Superior temporal gyrus (tissue), 1 donor: Measurements from ENCODE around the gene PPP1R16B.

Experiments used
- DNase-seq: peaks from one replicate; pipeline ENCODE4 v3.0.0-alpha.2; 2016; ENCODE audit errors: extremely low spot score

PPP1R16B gene

DNA sequence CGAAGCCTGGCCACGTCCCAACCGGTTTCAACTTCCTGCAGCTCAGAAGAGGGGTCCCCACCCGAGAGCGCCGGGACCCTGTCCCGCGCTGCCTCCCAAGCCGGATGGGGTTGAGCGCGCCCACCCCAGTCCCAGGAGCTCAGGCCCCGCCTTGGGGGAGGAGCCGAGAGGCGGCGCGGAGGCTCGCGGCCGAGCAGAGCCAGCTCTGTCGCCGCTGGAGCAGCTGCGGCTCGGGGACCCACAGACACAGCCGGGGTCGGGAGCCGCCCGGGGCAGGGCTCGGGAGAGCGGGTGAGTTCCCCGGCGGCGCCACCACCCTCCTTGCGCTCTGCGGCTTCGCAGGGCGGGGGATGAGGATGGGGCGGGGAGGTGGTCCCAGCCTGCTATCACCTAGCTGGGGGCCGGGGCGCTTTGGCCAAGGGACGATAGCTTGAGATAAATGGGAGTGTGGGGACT, at the start of gene PPP1R16B:
PPP1R16B (plus strand) TSS at position 196 of the 456 bp plus-strand sequence. CDS start 30,229 bp downstream, outside the sequence.
- DNase-seq = peak; percentile 79

DNA sequence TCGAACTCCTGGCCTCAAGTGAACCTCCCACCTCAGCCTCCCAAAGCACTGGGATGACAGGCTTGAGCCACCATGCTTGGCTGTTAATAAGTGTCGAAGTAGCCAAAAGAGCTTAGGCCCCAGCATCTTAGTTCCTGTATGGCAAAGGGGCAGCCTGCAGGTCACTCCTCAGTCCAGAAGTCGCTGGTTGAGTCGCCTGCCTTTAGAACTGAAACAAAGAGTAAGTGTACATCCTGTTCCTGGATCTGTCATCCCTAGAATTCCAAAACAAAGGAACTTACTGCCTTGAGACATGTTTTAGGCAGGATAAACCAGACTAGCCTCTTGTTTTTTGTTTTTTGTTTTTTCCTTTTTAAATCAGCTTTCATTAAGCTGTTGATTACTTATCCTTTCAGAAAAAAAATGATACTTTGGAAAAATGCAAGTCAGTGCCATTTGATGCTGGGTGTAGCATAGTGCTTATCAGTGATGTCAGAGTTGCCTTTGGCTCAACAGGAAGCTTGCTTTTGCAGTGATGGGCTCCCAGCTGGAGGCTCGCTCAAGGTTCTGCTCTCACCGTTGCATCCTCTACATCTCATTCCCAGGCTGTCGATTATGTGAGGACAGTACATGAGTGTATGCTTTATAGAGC, 48.2 kb upstream of the PPP1R16B start:
- no peak for DNase-seq

DNA sequence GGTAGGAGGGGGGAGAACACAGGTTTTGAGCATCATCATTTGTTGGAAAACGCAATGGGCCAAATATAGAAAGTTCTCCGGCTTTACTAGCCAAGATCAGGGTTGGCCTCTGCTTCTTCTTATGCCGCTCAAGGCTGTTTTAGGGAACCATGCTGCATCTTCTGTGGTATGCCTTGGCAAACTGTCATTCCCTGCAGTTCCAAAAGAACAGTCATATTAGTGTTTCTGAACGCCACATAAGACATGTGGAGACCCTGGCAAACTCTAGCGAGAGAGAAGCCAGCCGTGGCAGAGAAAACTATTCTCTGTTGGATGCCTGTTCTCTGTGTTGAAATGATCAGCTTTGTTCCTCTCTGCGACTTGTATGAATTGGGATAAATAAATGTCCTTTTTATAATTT, 46.4 kb upstream of the PPP1R16B start:
- DNase-seq = peak; percentile 62

DNA sequence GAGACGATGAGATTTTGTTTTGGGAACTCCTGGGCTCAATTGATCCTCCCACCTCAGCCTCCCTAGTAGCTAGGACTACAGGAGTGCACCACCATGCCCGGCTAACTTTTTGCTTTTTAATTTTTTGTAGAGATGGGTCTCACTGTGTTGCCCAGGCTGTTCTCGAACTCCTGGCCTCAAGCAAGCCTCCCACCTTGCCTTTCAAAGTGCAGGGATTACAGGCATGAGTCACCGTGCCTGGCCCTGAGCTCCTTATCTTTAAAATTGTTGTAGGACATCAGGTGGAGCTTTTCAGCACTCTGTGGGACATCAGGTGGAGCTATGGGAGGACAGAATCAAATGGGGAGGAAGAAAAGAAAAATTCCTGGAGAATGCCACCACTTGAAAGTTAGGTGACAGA, 44.5 kb upstream of the PPP1R16B start:
- no peak for DNase-seq

DNA sequence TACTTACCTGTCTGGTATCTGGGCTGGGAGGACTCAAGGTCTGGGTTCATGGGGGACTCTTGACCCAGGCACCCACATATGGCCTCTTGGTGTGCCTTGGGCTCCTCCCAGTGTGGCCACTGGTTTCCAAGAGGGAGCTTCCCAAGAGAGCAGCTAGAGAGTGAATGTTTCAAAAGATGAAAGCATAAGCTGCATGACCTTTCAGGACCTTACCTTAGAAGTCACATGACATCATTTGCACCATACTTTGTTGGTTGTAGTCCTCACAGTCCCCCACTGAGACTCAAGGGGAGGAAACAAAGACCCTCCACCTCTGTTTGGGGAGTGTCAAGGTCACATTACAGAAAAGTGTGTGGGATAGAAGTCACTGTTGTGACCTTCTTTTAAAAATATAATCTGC, 43.3 kb upstream of the PPP1R16B start:
- DNase-seq = no peak

DNA sequence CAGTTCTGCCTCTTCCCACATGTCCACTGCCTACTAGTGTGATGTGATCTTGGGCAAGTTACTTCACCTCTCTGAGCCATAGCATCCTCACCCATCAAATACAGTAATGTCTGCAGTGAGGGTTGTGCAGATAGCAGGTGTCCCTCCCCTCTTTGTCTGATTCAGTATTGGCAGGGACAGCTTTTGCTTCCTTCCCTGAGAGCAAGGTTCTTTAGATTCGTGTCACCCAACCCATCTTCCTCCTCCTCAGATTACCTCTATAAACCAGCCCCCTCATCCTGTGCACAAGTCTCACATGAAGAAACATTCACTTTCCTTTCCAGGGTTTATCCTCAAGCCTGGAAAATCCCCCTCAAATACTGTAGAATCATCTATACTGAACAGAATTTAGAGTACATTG, 41.9 kb upstream of the PPP1R16B start:
- no peak for DNase-seq

DNA sequence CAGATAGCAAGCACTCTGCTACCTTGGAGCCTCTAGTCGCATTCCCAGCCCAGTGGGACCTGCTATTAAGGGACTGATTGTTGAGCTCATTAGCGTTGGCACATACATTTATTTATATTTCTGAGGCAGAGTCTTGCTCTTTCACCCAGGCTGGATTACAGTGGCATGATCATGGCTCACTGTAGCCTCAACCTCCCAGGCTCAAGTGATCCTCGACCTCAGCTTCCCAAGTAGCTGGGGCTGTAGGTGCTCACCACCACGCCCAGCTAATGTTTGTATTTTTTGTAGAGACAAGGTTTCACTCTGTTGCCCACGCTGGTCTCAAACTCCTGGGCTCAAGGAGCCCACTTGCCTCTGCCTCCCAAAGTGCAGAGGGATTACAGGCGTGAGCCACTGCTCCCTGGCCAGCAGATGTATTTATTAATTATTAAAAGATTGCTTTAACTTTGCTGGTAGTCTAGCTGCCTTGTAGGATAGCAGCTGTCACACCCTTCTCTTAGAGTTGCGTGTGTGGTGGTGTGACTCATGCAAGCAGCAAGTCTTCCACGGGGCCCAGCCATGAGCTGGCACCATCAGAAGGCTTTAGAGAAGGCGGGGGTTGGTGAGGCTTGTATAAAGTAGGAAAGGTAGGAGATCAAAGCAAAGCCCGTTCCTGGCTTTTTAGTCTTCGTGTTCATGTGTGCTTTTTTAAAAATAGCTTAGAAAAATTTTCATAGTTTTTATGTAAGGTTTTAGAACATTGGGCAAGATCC, 40.8 kb upstream of the PPP1R16B start:
- peak; percentile 72 for DNase-seq

DNA sequence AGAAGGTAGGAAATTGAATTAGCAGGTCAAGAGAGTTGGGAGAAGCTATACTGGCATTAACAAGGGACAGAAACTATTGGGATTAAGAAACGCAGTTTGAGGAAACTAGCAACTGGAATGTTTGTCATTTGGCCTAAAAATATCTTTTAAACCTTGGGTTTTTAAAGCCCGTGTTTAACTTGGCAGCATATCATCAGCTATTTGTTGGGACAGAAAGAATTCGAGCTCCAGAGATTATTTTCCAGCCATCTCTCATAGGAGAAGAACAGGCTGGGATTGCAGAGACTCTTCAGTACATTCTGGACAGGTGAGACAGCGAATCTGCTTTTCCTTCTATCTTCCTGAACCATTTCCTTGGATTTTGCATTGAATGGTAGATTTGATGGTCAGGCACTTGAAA, 39.4 kb upstream of the PPP1R16B start:
- no peak for DNase-seq

DNA sequence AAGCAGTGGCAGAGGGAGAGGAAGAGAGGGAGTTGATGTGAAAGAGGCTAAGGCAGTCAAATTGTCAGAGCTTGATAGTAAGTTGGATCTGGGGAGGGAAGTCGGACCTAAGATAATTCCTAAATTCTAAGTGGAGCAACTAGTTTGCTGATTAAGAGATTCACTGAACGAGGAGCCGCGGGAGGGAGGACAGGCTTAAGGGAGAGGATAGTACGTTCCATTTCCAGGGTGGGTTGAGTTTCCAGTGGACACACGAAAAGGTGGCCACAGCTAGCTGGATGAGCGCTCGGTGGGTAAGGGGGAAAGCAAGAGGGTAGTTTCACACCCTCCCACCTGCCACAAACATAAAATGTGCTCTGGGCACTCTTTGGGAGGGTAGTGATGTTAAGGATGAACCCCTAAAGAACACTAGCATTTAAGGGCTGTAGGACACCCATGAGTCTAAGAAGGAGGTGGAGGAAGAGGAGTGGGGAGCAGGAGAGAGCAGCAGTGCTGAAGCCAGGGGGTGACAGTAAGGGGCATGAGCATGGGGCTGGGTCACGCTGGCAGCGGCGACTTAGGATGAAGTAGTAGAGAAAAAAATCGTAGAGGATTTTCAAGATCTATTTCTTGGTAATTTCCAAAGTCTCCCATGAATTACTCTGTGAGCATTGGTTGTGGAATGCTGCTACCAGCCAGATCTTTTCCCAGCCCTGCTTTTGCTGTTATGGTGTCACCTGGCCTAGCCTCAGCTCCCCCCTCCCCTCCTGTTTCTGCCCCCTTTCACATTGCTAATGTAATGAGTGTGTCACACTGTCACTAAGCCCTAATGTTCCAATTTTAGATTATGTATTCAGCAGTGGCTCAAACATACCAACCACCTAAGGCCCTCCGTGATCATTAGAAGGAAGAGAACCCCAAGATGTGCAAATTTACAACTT, 35.9 kb upstream of the PPP1R16B start:
- DNase-seq = no peak

DNA sequence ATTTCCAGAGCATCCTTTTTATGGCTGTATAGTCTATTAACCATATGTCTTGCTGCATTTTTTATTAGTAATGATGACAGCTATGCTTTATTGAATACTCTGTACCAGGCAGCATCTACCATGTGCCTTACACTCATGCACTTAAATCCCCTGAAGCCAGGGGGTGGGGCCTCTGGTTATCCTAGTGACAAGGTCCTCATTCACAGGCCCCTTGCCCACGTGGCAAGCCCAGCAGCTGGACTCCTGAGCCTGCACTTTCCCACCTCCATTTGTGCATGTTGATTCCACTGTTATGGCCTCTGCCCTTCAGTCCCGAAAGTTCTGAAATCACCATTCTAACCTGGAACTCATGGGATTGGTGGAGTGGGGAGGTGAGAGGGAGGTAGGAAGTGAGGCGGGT, 35.0 kb upstream of the PPP1R16B start:
- no peak for DNase-seq

DNA sequence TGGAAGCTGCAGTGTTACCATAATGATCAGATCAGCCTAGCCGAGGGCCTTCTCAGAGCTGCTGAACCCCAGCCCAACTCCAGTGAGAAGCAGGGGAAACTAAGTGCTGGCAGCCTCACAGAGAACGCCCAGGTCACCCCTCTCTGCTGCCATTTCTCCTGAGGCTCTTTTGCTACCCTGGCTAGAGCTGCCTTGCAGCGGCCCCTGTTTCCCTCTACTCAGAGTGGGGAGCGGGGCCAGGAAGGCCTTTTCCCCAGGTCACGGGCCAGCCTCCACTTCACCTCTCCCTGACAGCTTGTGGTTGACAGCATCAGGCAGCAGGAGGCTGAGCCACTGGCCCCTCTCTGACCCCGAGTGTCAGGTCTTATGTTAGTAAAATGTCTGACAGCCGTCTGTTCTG, 34.5 kb upstream of the PPP1R16B start:
- no peak for DNase-seq

DNA sequence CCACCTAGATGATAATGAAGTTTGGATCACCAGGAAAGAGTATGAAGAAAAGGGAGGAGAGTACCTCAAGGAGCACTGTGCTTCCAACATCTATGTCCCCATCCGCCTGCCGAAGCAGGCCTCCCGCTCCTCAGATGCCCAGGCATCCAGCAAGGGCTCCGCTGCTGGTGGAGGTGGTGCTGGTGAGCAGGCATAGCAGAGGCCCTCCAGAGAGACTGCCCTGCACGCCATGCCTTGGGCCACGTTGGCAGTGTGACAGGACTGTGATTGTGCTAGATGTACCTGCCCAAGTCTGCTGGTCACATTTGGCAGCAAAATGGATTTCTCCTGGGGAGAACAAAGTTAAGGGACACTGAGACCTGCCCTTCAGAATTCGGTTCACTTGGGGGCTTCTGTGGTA, 33.9 kb upstream of the PPP1R16B start:
- no peak for DNase-seq

DNA sequence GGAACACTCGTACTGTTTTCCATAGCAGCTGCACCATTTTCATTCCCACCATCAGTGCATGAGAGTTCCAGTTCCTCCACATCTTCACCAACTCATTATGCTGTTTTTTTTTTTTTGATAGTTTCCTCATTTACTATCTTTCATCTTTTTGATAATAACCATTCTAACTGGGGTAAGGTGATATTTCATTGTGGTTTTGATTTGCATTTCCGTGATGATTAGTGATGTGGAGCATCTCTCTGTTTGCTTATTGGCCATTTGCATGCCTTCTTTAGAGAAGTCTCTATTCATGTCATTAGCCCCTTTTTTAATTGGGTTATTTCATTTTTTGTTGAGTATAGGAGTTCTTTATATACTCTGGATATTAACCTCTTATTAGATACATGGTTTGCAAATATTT, 31.3 kb upstream of the PPP1R16B start:
- no peak for DNase-seq

DNA sequence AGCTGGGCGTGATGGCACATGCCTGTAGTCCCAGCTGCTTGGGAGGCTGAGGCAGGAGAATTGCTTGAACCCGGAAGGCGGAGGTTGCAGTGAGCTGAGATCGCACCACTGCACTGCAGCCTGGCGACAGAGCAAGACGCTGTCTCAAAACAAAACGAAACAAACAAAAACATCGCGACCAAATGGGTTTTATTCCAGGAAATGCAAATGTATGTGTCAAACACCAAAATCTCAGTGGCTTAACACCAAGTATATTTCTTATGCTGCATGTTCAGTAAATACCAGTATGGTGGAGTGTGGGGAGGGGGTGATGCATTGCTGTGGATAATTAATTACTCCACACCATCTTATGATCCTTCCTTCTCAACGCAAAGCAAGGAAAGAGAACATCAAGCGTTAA, 29.1 kb upstream of the PPP1R16B start:
- no peak for DNase-seq

DNA sequence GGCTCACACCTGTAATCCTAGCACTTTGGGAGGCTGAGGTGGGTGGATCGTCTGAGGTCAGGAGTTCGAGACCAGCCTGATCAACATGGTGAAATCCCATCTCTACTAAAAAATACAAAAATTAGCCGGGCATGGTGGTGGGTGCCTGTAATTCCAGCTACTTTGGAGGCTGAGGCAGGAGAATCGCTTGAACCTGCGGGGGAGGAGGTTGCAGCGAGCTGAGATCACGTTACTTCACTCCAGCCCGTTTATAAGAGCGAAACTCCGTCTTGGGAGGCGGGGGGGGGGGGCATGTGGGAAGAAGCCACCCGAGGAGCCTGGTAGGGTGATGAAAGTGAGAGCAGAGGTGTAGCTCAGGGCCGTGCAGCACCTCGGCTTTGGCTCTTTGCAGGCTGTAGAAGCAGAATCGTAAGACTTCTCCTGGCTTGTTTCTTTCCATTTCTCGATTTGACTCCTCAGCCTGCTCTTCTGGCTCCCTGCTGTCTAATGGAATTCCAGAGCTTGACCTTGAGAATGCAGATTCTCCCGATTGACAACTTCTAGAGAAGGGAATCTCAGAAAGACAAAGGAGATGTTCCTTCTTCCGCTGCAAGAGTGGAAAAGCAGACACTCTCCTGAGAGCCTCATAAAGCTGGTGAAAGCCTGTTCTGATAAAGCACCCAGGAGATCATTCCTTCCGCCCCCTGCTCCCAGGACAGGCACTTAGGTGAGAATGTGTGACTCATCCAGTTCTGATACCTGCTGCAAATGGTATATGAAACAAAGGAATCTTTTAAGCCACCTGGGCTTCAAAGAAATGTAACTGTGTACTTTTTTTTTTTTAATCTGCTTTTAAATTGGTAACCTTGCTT, 26.0 kb upstream of the PPP1R16B start:
- DNase-seq = no peak

DNA sequence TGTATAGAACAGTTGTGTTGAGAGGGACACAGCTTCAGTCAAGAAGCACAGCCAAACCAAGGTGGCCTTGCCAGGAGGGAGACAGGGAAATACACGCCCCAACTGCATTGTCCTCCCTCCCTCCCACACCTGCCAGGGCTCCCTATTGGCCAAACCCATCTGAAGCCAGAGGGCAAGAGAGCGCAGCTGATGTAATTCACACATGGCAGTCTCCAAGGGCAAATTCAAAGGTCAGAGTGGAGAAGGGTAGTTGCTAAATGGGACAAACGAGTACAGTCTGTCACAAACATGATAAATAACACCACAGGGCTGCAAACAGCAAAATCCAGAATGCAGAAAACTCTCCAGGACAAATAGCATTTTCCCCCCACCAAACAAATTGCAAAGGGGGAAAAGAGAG, 23.2 kb upstream of the PPP1R16B start:
- no peak for DNase-seq

DNA sequence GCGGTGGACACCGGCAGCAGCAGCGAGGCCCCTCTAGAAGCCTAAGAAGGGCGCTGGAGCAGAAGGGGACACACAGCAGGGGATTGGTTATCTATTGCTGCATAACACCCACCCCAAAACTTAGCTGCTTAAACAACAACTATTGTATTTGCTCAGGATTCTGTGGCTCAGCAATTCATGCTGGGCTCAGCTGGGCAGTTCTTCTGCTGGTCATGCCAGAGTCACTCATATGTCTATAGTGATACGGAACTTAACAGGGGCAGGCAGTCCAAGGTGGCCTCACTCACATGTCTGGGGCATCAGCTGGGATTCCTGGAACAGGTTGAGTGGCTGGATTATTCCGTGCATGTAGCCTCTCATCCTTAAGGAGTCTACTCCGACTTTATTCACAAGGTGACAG, 17.6 kb upstream of the PPP1R16B start:
- no peak for DNase-seq

DNA sequence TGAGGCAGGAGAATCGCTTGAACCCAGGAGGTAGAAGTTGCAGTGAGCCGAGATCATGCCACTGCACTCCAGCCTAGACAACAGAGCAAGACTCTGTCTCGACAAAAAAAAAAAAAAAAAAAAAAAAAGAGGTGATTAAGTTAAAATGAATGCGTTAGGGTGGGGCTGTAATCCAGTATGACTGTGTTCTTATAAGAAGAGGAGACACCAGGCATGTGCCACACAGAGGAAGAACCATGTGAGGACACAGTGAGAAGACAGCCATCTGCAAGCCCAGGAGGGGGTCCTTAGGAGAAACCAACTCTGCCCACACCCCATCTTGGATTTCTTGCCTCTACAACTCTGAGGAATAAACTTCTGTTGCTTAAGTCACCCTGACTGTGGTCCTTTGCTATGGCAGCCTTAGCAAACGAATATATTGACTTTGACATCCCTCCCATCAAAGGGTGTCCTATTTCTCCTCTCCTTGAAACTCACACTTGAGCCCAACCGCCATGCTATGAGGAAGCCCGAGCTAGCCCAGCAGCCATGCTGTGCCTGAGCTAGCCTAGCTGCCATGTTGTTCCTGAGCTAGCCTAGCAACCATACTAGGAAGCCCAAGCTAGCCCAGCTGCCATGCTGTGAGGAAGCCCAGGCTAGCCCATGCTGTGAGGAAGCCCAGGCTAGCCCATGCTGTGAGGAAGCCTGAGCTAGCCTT, 15.8 kb upstream of the PPP1R16B start:
- no peak for DNase-seq

DNA sequence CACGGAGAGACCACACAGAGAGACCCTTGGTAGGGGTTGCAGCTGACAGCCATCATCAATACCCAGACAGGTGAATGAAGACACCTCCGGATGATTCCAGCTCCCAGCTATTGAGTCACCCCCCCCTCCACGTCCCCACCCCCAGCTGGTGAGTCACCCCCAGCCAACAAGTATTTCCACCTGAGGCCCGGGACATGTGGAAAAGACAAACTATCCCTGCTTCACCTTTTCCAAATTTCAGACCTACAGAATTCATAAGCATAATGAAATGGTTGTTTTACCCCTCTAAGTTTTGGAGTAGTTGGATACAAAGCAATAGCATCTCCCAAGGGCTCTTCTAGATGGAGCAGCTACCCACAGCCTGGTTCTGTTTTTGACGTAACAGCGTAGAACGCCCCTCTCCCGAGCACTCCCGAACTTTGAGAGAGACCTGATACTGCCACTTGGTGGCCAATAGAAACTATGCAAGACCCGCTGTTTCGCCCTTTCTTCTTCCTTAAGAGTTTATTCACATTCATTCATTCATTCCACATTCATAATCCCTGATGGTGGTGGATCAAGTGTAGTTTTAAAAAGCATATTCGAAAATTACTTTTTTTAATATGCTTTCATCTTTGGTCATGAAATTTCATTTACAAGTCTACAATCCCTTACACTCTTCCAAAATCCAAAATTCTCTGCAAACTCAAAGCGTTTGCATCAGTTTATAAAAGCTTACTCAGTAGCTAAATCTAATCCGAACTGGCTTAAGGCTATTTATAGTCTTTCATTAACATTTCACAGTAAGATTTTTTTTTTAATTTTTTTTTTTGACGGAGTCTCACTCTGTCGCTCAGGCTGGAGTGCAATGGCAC, 15.1 kb upstream of the PPP1R16B start:
- peak; percentile 26 for DNase-seq

DNA sequence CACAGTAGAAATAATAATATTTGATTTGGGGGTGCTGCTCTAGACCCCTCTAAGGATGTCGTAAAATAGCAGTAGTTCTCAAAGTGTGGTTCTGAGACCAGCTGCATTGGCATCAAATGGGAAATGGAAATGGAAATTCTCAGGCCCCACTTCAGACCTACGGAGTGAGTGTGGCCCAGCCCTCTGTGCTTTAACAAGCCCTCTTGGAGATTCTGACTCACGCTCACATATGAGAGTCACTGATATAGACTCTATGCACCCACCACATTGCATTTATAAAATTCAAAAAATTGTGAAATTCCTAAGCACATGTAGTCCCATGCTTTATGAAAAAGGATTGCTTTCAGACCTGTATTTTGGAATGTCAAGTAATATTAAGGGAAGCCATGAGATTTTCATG, 14.2 kb upstream of the PPP1R16B start:
- DNase-seq = no peak
